GM23338 (cell line): ENCODE data around the gene DUS2. TPM values are rescaled to one million over a fixed set of nuclear protein-coding genes. Genes with fewer than 3 reads are reported as not detected.

Source experiments
- ATAC-seq: fragments of 200-7000 bp; cut with Tn5 transposase; 3 replicates; pipeline ENCODE4 v1.9.1; 2020
- DNase-seq: peaks from one replicate; pipeline ENCODE4 v3.0.0-alpha.2; 2015; ENCODE audit warnings: low spot score
- H2AFZ ChIP-seq: fragments of 200-600 bp; sonication (generic); 2 replicates; pipeline ENCODE4 v1.8.0; 2016; ENCODE audit warnings: antibody characterized with exemption, mild to moderate bottlenecking, moderate library complexity
- H3F3A ChIP-seq: fragments of 200-600 bp; sonication (generic); replicated peaks from 2 replicates; pipeline ENCODE4 v1.8.0; 2017; ENCODE audit warnings: antibody characterized with exemption, mixed run types, low read depth
- H3K27ac ChIP-seq: fragments of 200-600 bp; sonication (generic); 2 replicates; pipeline ENCODE4 v1.6.1; 2016; ENCODE audit warnings: low read depth
- H3K27me3 ChIP-seq: fragments of 200-600 bp; sonication (generic); 2 replicates; pipeline ENCODE4 v1.8.0; 2016; ENCODE audit warnings: mild to moderate bottlenecking, mixed run types, moderate library complexity; ENCODE audit not compliant: insufficient read depth
- H3K36me3 ChIP-seq: fragments of 200-600 bp; sonication (generic); 2 replicates; pipeline ENCODE4 v1.8.0; 2016; ENCODE audit warnings: mild to moderate bottlenecking; ENCODE audit not compliant: insufficient read depth
- H3K4me1 ChIP-seq: fragments of 200-600 bp; sonication (generic); 2 replicates; pipeline ENCODE4 v1.8.0; 2016; ENCODE audit warnings: mild to moderate bottlenecking, moderate library complexity; ENCODE audit not compliant: insufficient read depth
- H3K4me2 ChIP-seq: fragments of 200-600 bp; sonication (generic); 2 replicates; pipeline ENCODE4 v1.7.1; 2017; ENCODE audit warnings: mixed run types
- H3K4me3 ChIP-seq: fragments of 200-600 bp; sonication (generic); 2 replicates; pipeline ENCODE4 v1.6.1; 2016; ENCODE audit warnings: mixed run types
- H3K79me2 ChIP-seq: fragments of 200-600 bp; sonication (generic); replicated peaks from 2 replicates; pipeline ENCODE4 v1.8.0; 2017; ENCODE audit warnings: mild to moderate bottlenecking; ENCODE audit not compliant: insufficient read depth
- H3K9me2 ChIP-seq: fragments of 200-600 bp; sonication (generic); 2 replicates; pipeline ENCODE4 v1.8.0; 2017; ENCODE audit not compliant: insufficient read depth
- H4K20me1 ChIP-seq: fragments of 200-600 bp; sonication (generic); replicated peaks from 2 replicates; pipeline ENCODE4 v1.8.0; 2017; ENCODE audit warnings: mild to moderate bottlenecking; ENCODE audit not compliant: insufficient read depth
- H3K27ac Mint-ChIP-seq: 2 replicates; pipeline ENCODE4 v1.8.0; 2020; ENCODE audit warnings: inconsistent platforms, mild to moderate bottlenecking, moderate library complexity, mixed read lengths
- H3K27me3 Mint-ChIP-seq: 3 replicates; pipeline ENCODE4 v1.8.0; 2022; ENCODE audit warnings: low read depth, mild to moderate bottlenecking, moderate library complexity, mixed read lengths, inconsistent platforms; ENCODE audit not compliant: insufficient read depth, poor library complexity
- H3K36me3 Mint-ChIP-seq: 3 replicates; pipeline ENCODE4 v1.8.0; 2021; ENCODE audit warnings: low read depth, mild to moderate bottlenecking, inconsistent platforms, moderate library complexity, mixed read lengths
- H3K4me1 Mint-ChIP-seq: 3 replicates; pipeline ENCODE4 v1.8.0; 2020; ENCODE audit warnings: mild to moderate bottlenecking, inconsistent platforms, mixed read lengths
- H3K4me3 Mint-ChIP-seq: 3 replicates; pipeline ENCODE4 v1.8.0; 2021; ENCODE audit warnings: moderate library complexity, mild to moderate bottlenecking, inconsistent platforms, mixed read lengths
- H3K9me3 Mint-ChIP-seq: 3 replicates; pipeline ENCODE4 v1.8.0; 2020; ENCODE audit warnings: moderate library complexity, mild to moderate bottlenecking, inconsistent platforms, mixed read lengths
- ETS1 ChIP-seq: IDR thresholded peaks from 2 replicates; pipeline ENCODE4 v1.6.1; 2016; ENCODE audit warnings: antibody characterized with exemption
- EZH2 ChIP-seq: fragments of 200-600 bp; sonication (generic); IDR thresholded peaks from one replicate; pipeline ENCODE4 v1.8.0; 2017; ENCODE audit warnings: antibody characterized with exemption, mild to moderate bottlenecking, low read depth; ENCODE audit not compliant: unreplicated experiment
- REST ChIP-seq: IDR thresholded peaks from one replicate; pipeline ENCODE4 v1.6.1; 2018; ENCODE audit warnings: antibody characterized with exemption; ENCODE audit not compliant: unreplicated experiment
- STAT1 ChIP-seq: IDR thresholded peaks from one replicate; pipeline ENCODE4 v1.6.1; 2016; ENCODE audit warnings: antibody characterized with exemption; ENCODE audit not compliant: unreplicated experiment
- ZNF331 ChIP-seq: fragments of 250-450 bp; sonication (Bioruptor Pico); IDR thresholded peaks from 2 replicates; pipeline ENCODE4 v1.5.0; 2020; ENCODE audit warnings: low read depth, mild to moderate bottlenecking, moderate library complexity
- polyA plus RNA-seq: library from polyadenylated mRNA; unstranded; fragments of >200 nt; fragmentation: Nextera tagmentation; extraction: Ambion mirVana; gene quantifications from 2 replicates; pipeline ENCODE4 v1.2.1, GENCODE V29; 2016
- total RNA-seq: library from RNA; depleted of rRNA; stranded (reverse); fragments of >200 nt; shearing (Covaris generic); gene quantifications from 2 replicates; pipeline ENCODE4 v1.2.3, GENCODE V29; 2014
- TF ChIP-seq, protein P1 (sequence below): fragments of 250-450 bp; sonication (Bioruptor Pico); IDR thresholded peaks from 2 replicates; pipeline ENCODE4 v1.5.0; 2020; ENCODE audit warnings: mild to moderate bottlenecking, moderate library complexity

DUS2 gene
- total and polyA plus RNA-seq, 2 experiments from 2014 or later, result 13.3 to 26.4 TPM

DNA sequence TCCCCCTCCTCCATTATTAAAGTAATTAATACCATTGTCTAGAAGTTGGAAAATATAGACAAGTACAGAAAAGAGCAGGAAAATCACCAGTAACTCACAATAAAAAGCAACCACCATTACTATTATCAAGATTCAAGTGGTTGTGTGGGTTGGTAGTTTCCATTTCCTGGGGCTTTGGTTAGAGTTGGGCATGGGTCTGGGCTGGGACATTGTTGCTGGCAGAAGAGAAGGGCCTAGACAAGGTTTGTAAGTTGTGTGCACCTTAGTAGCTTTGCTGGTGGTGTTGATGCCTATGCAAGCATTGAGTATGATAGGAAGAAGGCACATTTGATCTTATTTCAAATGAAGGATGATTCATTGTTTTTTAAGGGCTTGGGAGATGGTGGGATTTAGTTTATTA lies 36.7 kb downstream of the DUS2 start:
- Histone ChIP-seq H3K27ac (no peak overlapping the region), H3K4me2 (no peak overlapping the region), H3K4me1 (no peaks in the 10 kb centered on the region), H3F3A (peaks cover 6% of the 10 kb centered on the region; the same call in 1 of the 2 replicates), H3K79me2 (no peaks in the 10 kb centered on the region), H4K20me1 (peaks cover 6% of the 10 kb centered on the region; the same call in 1 of the 2 replicates), H3K27me3 (no peaks in the 10 kb centered on the region), H3K4me3 (no peak overlapping the region), H2AFZ (no peak overlapping the region), H3K9me2 (no peaks in the 10 kb centered on the region), H3K36me3 (peaks cover 7% of the 10 kb centered on the region)
- Mint-ChIP-seq H3K9me3 (no peaks in the 10 kb centered on the region; the same call in 2 of the 3 replicates), H3K27me3 (peaks cover 8% of the 10 kb centered on the region), H3K4me3 (no peak overlapping the region), H3K27ac (no peak overlapping the region; the same call in 1 of the 2 replicates), H3K36me3 (peaks cover 19% of the 10 kb centered on the region; the same call in 2 of the 3 replicates), H3K4me1 (no peaks in the 10 kb centered on the region)
- DNase-seq (no peak), ATAC-seq (no peak)
- TF ChIP-seq EZH2, result no peak
- TF ChIP-seq STAT1, result no peak
- no peak for TF ChIP-seq REST
- TF ChIP-seq, protein P1, sequence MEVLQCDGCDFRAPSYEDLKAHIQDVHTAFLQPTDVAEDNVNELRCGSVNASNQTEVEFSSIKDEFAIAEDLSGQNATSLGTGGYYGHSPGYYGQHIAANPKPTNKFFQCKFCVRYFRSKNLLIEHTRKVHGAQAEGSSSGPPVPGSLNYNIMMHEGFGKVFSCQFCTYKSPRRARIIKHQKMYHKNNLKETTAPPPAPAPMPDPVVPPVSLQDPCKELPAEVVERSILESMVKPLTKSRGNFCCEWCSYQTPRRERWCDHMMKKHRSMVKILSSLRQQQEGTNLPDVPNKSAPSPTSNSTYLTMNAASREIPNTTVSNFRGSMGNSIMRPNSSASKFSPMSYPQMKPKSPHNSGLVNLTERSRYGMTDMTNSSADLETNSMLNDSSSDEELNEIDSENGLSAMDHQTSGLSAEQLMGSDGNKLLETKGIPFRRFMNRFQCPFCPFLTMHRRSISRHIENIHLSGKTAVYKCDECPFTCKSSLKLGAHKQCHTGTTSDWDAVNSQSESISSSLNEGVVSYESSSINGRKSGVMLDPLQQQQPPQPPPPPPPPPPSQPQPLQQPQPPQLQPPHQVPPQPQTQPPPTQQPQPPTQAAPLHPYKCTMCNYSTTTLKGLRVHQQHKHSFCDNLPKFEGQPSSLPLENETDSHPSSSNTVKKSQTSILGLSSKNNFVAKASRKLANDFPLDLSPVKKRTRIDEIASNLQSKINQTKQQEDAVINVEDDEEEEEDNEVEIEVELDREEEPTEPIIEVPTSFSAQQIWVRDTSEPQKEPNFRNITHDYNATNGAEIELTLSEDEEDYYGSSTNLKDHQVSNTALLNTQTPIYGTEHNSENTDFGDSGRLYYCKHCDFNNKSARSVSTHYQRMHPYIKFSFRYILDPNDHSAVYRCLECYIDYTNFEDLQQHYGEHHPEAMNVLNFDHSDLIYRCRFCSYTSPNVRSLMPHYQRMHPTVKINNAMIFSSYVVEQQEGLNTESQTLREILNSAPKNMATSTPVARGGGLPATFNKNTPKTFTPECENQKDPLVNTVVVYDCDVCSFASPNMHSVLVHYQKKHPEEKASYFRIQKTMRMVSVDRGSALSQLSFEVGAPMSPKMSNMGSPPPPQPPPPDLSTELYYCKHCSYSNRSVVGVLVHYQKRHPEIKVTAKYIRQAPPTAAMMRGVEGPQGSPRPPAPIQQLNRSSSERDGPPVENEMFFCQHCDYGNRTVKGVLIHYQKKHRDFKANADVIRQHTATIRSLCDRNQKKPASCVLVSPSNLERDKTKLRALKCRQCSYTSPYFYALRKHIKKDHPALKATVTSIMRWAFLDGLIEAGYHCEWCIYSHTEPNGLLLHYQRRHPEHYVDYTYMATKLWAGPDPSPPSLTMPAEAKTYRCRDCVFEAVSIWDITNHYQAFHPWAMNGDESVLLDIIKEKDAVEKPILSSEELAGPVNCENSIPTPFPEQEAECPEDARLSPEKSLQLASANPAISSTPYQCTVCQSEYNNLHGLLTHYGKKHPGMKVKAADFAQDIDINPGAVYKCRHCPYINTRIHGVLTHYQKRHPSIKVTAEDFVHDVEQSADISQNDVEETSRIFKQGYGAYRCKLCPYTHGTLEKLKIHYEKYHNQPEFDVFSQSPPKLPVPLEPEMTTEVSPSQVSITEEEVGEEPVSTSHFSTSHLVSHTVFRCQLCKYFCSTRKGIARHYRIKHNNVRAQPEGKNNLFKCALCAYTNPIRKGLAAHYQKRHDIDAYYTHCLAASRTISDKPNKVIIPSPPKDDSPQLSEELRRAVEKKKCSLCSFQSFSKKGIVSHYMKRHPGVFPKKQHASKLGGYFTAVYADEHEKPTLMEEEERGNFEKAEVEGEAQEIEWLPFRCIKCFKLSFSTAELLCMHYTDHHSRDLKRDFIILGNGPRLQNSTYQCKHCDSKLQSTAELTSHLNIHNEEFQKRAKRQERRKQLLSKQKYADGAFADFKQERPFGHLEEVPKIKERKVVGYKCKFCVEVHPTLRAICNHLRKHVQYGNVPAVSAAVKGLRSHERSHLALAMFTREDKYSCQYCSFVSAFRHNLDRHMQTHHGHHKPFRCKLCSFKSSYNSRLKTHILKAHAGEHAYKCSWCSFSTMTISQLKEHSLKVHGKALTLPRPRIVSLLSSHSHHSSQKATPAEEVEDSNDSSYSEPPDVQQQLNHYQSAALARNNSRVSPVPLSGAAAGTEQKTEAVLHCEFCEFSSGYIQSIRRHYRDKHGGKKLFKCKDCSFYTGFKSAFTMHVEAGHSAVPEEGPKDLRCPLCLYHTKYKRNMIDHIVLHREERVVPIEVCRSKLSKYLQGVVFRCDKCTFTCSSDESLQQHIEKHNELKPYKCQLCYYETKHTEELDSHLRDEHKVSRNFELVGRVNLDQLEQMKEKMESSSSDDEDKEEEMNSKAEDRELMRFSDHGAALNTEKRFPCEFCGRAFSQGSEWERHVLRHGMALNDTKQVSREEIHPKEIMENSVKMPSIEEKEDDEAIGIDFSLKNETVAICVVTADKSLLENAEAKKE (CRISPR knock-in tag), result no peak
- no peak for TF ChIP-seq ZNF331 (CRISPR knock-in tag)
- TF ChIP-seq ETS1, result no peak
